Glutamatergic neuron (in vitro differentiated cells): ENCODE data around the gene CLASP2. TPM values are rescaled to one million over a fixed set of nuclear protein-coding genes. Genes with fewer than 3 reads are reported as not detected.
"Not testable (repeated sequence)": the region's sequence is repeated elsewhere in the genome, so short reads cannot be mapped to it uniquely, and the experiment has no call there.

ENCODE experiments used
- DNase-seq: peaks from one replicate; pipeline ENCODE4 v3.0.0; 2022
- H3K27ac Mint-ChIP-seq: one replicate; pipeline ENCODE4 v1.8.0; 2020; ENCODE audit warnings: mild to moderate bottlenecking, mixed read lengths, inconsistent platforms; ENCODE audit not compliant: unreplicated experiment
- H3K27me3 Mint-ChIP-seq: one replicate; pipeline ENCODE4 v1.8.0; 2020; ENCODE audit warnings: mild to moderate bottlenecking, moderate library complexity, mixed read lengths, inconsistent platforms; ENCODE audit not compliant: unreplicated experiment
- H3K36me3 Mint-ChIP-seq: one replicate; pipeline ENCODE4 v1.8.0; 2020; ENCODE audit warnings: mild to moderate bottlenecking, mixed read lengths, inconsistent platforms; ENCODE audit not compliant: unreplicated experiment
- H3K4me1 Mint-ChIP-seq: one replicate; pipeline ENCODE4 v1.8.0; 2020; ENCODE audit warnings: mild to moderate bottlenecking, low read depth, mixed read lengths, inconsistent platforms; ENCODE audit not compliant: unreplicated experiment
- H3K4me3 Mint-ChIP-seq: one replicate; pipeline ENCODE4 v1.8.0; 2020; ENCODE audit warnings: mild to moderate bottlenecking, mixed read lengths, inconsistent platforms; ENCODE audit not compliant: unreplicated experiment
- H3K9me3 Mint-ChIP-seq: one replicate; pipeline ENCODE4 v1.8.0; 2020; ENCODE audit warnings: mild to moderate bottlenecking, moderate library complexity, mixed read lengths, inconsistent platforms; ENCODE audit not compliant: unreplicated experiment
- total RNA-seq: library from RNA; stranded (reverse); fragmentation: NEBNext Ultra II Directional; extraction: Animal tissue kit (Norgen Biotek cat#: 25700); gene quantifications from one replicate; pipeline ENCODE4 v1.2.1, GENCODE V29; 2021; ENCODE audit not compliant: unreplicated experiment
- TF ChIP-seq, protein P1 (sequence below): fragments of 200-600 bp; sonication (generic); IDR thresholded peaks from one replicate; pipeline ENCODE4 v1.5.0; 2021; ENCODE audit not compliant: partially characterized antibody, unreplicated experiment

CLASP2 gene
- total RNA-seq, 1 donor from 2014 or later, result 384 TPM

DNA sequence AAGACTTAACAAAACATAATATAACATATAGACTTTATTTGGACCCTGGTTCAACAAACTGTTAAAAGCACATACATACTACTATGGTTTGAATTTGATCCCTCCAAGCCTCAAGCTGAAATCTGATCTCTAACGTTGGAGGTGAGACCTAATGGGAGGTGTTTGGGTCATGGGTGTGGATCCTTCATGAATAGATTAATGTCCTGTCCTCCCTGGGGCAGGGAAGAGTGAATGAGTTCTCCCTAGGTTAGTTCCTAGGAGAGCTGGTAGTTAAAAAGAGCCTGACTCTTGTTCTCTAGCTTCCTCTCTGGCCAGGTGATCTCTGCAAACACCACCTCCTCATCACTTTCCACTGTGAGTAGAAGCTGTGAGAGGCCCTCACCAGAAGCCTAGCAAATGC is 36.4 kb downstream of the CLASP2 start:
- Mint-ChIP-seq H3K4me1 (no peaks in the 10 kb centered on the region), H3K27ac (no peak overlapping the region), H3K9me3 (peaks cover 3% of the 10 kb centered on the region), H3K4me3 (no peak overlapping the region), H3K27me3 (no peaks in the 10 kb centered on the region), H3K36me3 (peaks cover 6% of the 10 kb centered on the region)
- TF ChIP-seq, protein P1, sequence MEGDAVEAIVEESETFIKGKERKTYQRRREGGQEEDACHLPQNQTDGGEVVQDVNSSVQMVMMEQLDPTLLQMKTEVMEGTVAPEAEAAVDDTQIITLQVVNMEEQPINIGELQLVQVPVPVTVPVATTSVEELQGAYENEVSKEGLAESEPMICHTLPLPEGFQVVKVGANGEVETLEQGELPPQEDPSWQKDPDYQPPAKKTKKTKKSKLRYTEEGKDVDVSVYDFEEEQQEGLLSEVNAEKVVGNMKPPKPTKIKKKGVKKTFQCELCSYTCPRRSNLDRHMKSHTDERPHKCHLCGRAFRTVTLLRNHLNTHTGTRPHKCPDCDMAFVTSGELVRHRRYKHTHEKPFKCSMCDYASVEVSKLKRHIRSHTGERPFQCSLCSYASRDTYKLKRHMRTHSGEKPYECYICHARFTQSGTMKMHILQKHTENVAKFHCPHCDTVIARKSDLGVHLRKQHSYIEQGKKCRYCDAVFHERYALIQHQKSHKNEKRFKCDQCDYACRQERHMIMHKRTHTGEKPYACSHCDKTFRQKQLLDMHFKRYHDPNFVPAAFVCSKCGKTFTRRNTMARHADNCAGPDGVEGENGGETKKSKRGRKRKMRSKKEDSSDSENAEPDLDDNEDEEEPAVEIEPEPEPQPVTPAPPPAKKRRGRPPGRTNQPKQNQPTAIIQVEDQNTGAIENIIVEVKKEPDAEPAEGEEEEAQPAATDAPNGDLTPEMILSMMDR, result no peak
- no peak for DNase-seq

DNA sequence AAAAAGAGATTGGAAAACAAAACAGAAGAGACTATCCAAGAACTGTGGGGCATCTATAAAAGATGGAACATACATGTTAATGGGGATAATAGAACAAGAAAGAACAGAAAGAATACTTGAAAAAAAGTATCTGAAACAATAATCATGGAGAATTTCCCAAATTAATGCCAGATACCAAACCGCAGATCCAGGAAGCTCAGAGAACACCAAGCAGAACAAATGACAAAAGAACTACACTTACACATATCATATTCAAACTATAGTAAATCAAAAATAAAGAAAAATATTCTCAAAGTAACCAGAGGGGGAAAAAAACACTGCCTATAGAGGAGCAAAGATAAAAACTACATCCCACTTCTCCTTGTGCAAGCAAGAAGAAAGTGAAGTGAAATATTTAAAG is 40.0 kb downstream of the CLASP2 start:
- no peak overlapping the region for H3K27ac Mint-ChIP-seq
- H3K9me3 Mint-ChIP-seq, result peaks cover 3% of the 10 kb centered on the region
- no peaks in the 10 kb centered on the region for H3K27me3 Mint-ChIP-seq
- TF ChIP-seq, protein P1, result no peak
- DNase-seq, result no peak
- no peaks in the 10 kb centered on the region for H3K4me1 Mint-ChIP-seq
- H3K4me3 Mint-ChIP-seq, result no peak overlapping the region
- peaks cover 6% of the 10 kb centered on the region for H3K36me3 Mint-ChIP-seq

DNA sequence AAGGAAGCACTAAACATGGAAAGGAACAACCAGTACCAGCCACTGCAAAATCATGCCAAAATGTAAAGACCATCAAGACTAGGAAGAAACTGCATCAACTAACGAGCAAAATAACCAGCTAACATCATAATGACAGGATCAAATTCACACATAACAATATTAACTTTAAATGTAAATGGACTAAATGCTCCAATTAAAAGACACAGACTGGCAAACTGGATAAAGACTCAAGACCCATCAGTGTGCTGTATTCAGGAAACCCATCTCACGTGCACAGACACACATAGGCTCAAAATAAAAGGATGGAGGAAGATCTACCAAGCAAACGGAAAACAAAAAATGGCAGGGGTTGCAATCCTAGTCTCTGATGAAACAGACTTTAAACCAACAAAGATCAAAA is 44.6 kb downstream of the CLASP2 start:
- DNase-seq, H3K4me3 Mint-ChIP-seq, H3K27me3 Mint-ChIP-seq, H3K9me3 Mint-ChIP-seq, H3K27ac Mint-ChIP-seq, H3K4me1 Mint-ChIP-seq: not testable (repeated sequence)
- peaks cover 13% of the 10 kb centered on the region for H3K36me3 Mint-ChIP-seq

DNA sequence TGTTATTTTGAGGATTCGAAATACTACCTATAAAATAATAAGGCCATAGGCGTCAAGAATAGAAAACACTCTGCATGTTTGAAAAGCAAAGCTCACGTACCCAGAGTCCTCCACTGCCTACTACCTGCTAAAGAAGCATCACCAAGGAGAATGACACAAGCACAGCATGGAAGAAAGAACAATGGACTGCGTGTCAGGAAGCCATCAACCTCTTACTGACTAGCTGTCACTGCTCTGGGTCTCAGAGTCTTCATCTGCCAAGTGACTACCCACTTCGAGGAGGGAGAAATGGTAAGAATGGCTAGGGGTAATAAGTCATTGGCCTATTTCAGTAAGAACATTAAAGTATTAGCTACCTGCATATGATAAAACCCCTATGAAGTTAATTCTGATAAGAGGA is 49.4 kb downstream of the CLASP2 start:
- Mint-ChIP-seq H3K9me3 (peaks cover 7% of the 10 kb centered on the region), H3K27ac (no peak overlapping the region), H3K4me3 (no peak overlapping the region), H3K27me3 (no peaks in the 10 kb centered on the region), H3K36me3 (peaks cover 8% of the 10 kb centered on the region), H3K4me1 (no peaks in the 10 kb centered on the region)
- no peak for DNase-seq
- TF ChIP-seq, protein P1, result no peak

DNA sequence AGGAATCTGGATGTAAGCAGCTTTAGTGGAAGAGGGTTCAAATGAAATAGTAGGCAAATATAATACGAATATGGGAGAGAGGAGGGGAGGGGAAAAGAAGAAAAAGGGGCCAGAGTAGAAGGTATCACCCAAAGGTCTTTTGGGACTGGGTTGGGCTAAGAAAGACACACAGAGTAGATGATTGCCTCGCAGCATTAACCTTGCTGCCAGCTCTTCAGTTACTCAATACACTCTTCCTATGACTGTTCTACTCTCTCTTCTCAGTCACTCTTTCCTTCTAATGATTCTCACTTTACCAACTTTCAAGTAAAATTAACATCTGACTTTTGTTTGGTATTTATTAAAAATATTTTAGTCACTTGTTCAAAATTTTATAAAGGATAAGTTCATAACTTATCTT is 52.8 kb downstream of the CLASP2 start:
- Mint-ChIP-seq H3K4me3 (no peak overlapping the region), H3K27me3 (no peaks in the 10 kb centered on the region), H3K4me1 (peaks cover 14% of the 10 kb centered on the region), H3K9me3 (peaks cover 2% of the 10 kb centered on the region), H3K36me3 (no peaks in the 10 kb centered on the region), H3K27ac (no peak overlapping the region)
- DNase-seq, result no peak
- TF ChIP-seq, protein P1, result no peak

DNA sequence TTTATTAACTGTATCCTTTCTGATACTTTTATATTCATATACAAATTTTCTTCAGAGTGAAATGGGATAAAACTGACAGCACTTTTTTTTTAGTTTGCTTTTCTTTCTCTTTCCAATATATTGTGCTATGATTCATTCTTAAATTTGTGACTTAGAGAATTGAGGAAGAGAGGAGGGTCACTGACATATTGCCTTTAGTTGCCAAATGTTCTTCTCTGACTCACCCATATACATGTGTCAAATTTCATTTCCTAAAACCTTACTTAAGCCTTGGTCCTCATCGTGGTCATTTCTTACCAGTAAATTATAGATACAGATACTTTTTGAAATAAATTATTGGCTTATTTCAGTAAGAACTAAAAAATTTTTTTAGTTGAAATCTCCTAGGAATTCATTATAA is 53.9 kb downstream of the CLASP2 start:
- no peak overlapping the region for H3K27ac Mint-ChIP-seq
- peaks cover 20% of the 10 kb centered on the region for H3K4me1 Mint-ChIP-seq
- no peak overlapping the region for H3K4me3 Mint-ChIP-seq
- no peaks in the 10 kb centered on the region for H3K27me3 Mint-ChIP-seq
- peaks cover 6% of the 10 kb centered on the region for H3K9me3 Mint-ChIP-seq
- no peaks in the 10 kb centered on the region for H3K36me3 Mint-ChIP-seq
- no peak for DNase-seq
- TF ChIP-seq, protein P1, result no peak
